Kidney (tissue), 14 donors: Measurements from ENCODE around the gene SFT2D3. TPM values are rescaled to one million over a fixed set of nuclear protein-coding genes. Genes with fewer than 3 reads are reported as not detected.

Experiments
- DNase-seq, 5 donors: peaks; one replicate each; pipeline ENCODE4 v3.0.0-alpha.2; 2013 to 2020
- FAIRE-seq: peaks from 2 replicates; lab custom pipeline; 2012; peaks lifted over from hg19 to GRCh38; lab: Jason Lieb, UNC
- H3K27ac ChIP-seq, 2 donors: one replicate each; pipeline ENCODE4 v1.7.0; 2013; ENCODE audit warnings: low read depth in 2 of 2, low read length in 2 of 2, inconsistent platforms in 1 of 2
- H3K27me3 ChIP-seq: one replicate; pipeline ENCODE4 v1.7.1; 2013; ENCODE audit warnings: low read length, inconsistent platforms; ENCODE audit not compliant: control insufficient read depth, insufficient read depth
- H3K36me3 ChIP-seq, 3 donors: one replicate each; pipeline versions ENCODE4 v1.7.0 to v1.7.1; 2013; ENCODE audit warnings: low read length in 3 of 3, control low read depth in 1 of 3, inconsistent platforms in 1 of 3; ENCODE audit not compliant: insufficient read depth in 3 of 3, control insufficient read depth in 2 of 3
- H3K4me1 ChIP-seq, 3 donors: one replicate each; pipeline versions ENCODE4 v1.7.0 to v1.7.1; 2013; ENCODE audit warnings: low read length in 3 of 3, inconsistent platforms in 1 of 3, low read depth in 1 of 3; ENCODE audit not compliant: control insufficient read depth in 2 of 3, insufficient read depth in 2 of 3
- H3K4me3 ChIP-seq, 3 donors: one replicate each; pipeline versions ENCODE4 v1.7.0 to v1.8.1; 2013; ENCODE audit warnings: low read length in 3 of 3, control low read depth in 1 of 3, inconsistent platforms in 1 of 3
- H3K9ac ChIP-seq, 3 donors: one replicate each; pipeline versions ENCODE4 v1.7.0 to v1.7.1; 2013; ENCODE audit warnings: low read length in 3 of 3, control low read depth in 1 of 3, inconsistent platforms in 1 of 3
- H3K9me3 ChIP-seq, 3 donors: one replicate each; pipeline versions ENCODE4 v1.7.0 to v1.7.1; 2013; ENCODE audit warnings: low read length in 3 of 3, control low read depth in 1 of 3, inconsistent platforms in 1 of 3; ENCODE audit not compliant: control insufficient read depth in 2 of 3, insufficient read depth in 1 of 3
- intact Hi-C: fragments of 100-400 bp; cut with DNase I; formaldehyde crosslinking; loops from one replicate; pipeline ENCODE4 v1.11.1; 2022
- polyA plus RNA-seq: library from polyadenylated mRNA; stranded (reverse); fragments of 350-450 nt; fragmentation: Illumina TruSeq; extraction: RNeasy Lipid Tissue Mini Kit (QIAGEN cat#74804); gene quantifications from one replicate; pipeline ENCODE4 v1.2.3, GENCODE V29; 2014; ENCODE audit warnings: low read depth, low replicate concordance; ENCODE audit not compliant: insufficient read depth
- total RNA-seq: library from RNA; stranded (reverse); fragmentation: NEBNext Ultra II Directional; extraction: Animal tissue kit (Norgen Biotek cat#: 25700); gene quantifications from one replicate; pipeline ENCODE4 v1.2.1, GENCODE V29; 2021
- TF ChIP-seq, protein P1 (sequence below): IDR thresholded peaks from 3 replicates; pipeline ENCODE4 v1.5.1; 2012; ENCODE audit warnings: mild to moderate bottlenecking, moderate library complexity, borderline replicate concordance; ENCODE audit not compliant: insufficient read depth; ENCODE audit errors: extremely low read depth
- donor health status: control.
- donor health status: control.
- donor health status: control.
- donor health status: control.
- donor health status: control.
- donor health status: DM: yes; HTN: yes; CAD: no.
- donor health status: Normal renal cell carcinoma (clear cell type).

SFT2D3 gene
- total and polyA plus RNA-seq, 2 donors from 2014 or later = 5.1 to 9.3 TPM

GRCh38 chr2:127680706-127681287 lies 20.5 kb upstream of the SFT2D3 start:
- no peaks in the 10 kb centered on the region for H3K36me3 ChIP-seq
- DNase-seq = no peak
- no peak overlapping the region for H3K27ac ChIP-seq
- H3K9ac ChIP-seq = no peak overlapping the region
- no peaks in the 10 kb centered on the region for H3K9me3 ChIP-seq
- H3K4me3 ChIP-seq = peak overlapping the region in 1 of 3 donors; percentile 25
- intact Hi-C loops = no loop called here
- TF ChIP-seq, protein P1, sequence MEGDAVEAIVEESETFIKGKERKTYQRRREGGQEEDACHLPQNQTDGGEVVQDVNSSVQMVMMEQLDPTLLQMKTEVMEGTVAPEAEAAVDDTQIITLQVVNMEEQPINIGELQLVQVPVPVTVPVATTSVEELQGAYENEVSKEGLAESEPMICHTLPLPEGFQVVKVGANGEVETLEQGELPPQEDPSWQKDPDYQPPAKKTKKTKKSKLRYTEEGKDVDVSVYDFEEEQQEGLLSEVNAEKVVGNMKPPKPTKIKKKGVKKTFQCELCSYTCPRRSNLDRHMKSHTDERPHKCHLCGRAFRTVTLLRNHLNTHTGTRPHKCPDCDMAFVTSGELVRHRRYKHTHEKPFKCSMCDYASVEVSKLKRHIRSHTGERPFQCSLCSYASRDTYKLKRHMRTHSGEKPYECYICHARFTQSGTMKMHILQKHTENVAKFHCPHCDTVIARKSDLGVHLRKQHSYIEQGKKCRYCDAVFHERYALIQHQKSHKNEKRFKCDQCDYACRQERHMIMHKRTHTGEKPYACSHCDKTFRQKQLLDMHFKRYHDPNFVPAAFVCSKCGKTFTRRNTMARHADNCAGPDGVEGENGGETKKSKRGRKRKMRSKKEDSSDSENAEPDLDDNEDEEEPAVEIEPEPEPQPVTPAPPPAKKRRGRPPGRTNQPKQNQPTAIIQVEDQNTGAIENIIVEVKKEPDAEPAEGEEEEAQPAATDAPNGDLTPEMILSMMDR = no peak
- peaks cover 0 to 14% (median 0%) of the 10 kb centered on the region in 3 donors for H3K4me1 ChIP-seq
- FAIRE-seq = no peak
- peaks cover 5% of the 10 kb centered on the region for H3K27me3 ChIP-seq

DNA sequence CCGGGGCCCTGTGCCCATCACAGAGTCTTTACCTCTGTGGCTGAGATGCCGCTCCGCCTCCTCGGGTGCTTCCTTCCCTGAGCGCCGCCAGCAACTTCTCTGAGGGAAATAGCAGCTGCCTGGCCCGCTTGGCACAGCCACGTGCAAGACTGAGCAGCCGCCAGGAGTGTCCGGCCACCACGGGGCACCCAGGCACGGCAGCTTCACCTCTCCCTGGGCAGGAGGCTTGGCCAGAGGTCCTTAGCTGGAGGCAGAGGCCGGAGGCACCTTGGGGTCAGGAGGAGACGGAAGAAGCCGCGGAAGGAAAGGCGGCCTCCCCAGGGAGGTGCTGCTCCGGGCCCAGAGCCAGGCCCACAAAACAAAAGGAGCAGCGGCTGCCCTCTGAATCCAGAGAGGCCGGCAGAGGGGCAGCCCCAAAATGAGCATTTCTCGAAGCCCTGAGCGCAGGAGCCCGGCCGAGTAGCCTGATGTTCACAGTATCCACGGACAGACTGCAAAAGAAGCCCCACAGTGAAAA lies 20.0 kb upstream of the SFT2D3 start:
- no peak for FAIRE-seq
- no peak overlapping the region for H3K9ac ChIP-seq
- no peaks in the 10 kb centered on the region for H3K9me3 ChIP-seq
- no peak for DNase-seq
- intact Hi-C loops = no loop called here
- TF ChIP-seq, protein P1 = no peak
- no peaks in the 10 kb centered on the region for H3K36me3 ChIP-seq
- peaks cover 0 to 13% (median 0%) of the 10 kb centered on the region in 3 donors for H3K4me1 ChIP-seq
- peaks cover 5% of the 10 kb centered on the region for H3K27me3 ChIP-seq
- no peak overlapping the region for H3K27ac ChIP-seq
- peak overlapping the region in 1 of 3 donors; percentile 25 for H3K4me3 ChIP-seq

DNA sequence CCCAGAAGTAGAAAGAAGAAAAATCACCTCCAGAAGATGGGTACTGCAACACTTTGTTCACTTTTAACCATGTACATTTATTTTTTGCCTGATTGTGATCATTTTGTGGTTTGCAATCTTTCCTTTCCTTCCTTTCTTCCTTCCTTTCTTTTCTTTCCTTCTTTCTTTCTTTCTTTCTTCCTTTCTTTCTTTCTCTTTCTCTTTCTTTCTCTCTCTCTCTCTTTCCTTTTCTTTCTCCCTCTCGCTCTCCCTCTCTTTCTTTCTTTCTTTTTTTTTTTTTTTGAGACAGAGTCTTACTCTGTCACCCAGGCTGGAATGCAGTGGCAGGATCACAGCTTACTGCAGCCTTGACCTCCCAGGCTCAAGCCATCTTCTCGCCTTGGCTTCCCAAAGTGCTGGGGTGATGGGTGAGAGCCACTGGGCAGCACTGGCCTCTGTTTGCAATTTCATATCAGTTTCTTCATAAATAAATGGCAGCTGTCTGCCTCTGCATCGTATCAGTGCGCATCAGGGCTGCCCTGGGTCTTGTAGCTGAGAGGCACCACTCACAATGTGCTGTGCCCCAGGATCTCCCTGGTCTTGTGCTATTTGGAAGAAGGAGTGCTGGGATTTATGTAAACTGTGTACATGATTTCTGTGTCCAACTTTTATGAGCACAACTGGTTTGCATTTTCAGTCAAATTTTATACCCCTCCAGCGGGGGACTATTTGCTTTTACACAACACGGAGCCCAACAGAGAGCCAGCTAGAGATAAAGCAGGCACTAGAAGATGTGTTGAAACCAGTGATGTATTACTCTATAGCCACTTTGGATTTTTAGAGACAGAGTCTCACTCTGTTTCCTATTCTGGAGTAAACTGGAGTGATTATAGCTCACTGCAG lies 19.1 kb upstream of the SFT2D3 start:
- Histone ChIP-seq H3K9ac (no peak overlapping the region), H3K36me3 (no peaks in the 10 kb centered on the region), H3K4me3 (no peak overlapping the region), H3K27me3 (no peaks in the 10 kb centered on the region), H3K4me1 (peaks cover 0 to 8% (median 0%) of the 10 kb centered on the region in 3 donors), H3K9me3 (no peaks in the 10 kb centered on the region), H3K27ac (no peak overlapping the region)
- intact Hi-C loops = no loop called here
- TF ChIP-seq, protein P1 = no peak
- FAIRE-seq (no peak), DNase-seq (no peak)
